B cell (primary cell): ENCODE measurements around the gene ROM1.

Experiments used
- EZH2 ChIP-seq: IDR thresholded peaks from 2 replicates; pipeline ENCODE4 v1.6.1; 2012; ENCODE audit warnings: borderline replicate concordance, low read depth, mild to moderate bottlenecking, moderate library complexity, low read length; ENCODE audit not compliant: insufficient read depth, poor library complexity, severe bottlenecking
- TF ChIP-seq, protein P1 (sequence below): fragments of 200-600 bp; IDR thresholded peaks from one replicate; pipeline ENCODE4 v1.8.0; 2022; ENCODE audit warnings: antibody characterized with exemption, mild to moderate bottlenecking

DNA sequence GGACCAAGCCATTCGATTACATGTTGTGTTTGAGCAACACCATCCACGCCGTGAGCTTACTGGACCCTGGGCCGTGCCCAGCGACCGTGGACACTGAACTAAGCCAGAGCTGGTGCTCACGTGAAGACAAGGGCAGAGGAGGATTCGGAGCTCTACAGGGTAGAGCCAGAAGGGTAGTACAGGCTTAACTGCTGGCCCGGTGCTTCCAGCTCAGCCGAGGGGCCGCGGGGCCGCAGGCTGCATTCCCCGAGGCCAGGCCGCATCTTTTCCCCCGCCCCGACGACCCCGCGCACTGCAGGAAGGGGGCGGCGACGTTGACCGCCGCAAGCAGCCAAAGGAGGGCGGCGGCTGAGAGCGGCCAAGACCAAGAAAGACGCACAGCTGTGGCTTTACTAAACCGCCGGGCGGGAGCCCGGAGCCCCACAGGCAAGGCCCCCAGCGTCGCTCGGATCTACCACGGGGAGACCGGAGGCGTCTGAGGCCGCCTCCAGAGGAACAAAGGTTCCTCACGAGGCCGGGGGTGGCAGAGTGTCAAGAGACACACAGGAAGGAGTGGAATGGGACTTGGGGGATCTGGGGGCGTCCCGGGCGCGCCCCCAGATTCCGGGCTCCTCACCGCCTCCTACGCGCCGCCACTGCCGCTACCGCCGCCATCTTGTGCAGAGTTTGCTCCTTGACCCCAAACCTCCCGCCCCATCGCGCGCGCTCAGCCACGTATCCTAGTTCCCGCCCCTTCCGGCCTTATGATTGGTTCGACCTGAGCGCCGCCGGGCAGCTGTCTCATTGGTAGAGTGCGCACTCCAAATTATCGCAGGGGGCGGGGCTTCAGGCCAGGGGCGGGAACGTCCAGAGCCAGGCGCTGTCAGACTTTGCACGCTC lies 33.1 kb downstream of the ROM1 start, which contains the start of gene GANAB:
- TF ChIP-seq, protein P1, sequence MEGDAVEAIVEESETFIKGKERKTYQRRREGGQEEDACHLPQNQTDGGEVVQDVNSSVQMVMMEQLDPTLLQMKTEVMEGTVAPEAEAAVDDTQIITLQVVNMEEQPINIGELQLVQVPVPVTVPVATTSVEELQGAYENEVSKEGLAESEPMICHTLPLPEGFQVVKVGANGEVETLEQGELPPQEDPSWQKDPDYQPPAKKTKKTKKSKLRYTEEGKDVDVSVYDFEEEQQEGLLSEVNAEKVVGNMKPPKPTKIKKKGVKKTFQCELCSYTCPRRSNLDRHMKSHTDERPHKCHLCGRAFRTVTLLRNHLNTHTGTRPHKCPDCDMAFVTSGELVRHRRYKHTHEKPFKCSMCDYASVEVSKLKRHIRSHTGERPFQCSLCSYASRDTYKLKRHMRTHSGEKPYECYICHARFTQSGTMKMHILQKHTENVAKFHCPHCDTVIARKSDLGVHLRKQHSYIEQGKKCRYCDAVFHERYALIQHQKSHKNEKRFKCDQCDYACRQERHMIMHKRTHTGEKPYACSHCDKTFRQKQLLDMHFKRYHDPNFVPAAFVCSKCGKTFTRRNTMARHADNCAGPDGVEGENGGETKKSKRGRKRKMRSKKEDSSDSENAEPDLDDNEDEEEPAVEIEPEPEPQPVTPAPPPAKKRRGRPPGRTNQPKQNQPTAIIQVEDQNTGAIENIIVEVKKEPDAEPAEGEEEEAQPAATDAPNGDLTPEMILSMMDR = no peak
- no peak for TF ChIP-seq EZH2
